GM18507 (cell line): ENCODE results near the gene MTARC2.

Experiments
- DNase-seq: peaks from one replicate; pipeline ENCODE4 v3.0.0; 2011; ENCODE audit warnings: low read depth; ENCODE audit not compliant: insufficient read length; ENCODE audit errors: extremely low spot score
- FAIRE-seq: peaks from 2 replicates; lab custom pipeline; 2011; peaks lifted over from hg19 to GRCh38; lab: Jason Lieb, UNC

MTARC2 gene

DNA sequence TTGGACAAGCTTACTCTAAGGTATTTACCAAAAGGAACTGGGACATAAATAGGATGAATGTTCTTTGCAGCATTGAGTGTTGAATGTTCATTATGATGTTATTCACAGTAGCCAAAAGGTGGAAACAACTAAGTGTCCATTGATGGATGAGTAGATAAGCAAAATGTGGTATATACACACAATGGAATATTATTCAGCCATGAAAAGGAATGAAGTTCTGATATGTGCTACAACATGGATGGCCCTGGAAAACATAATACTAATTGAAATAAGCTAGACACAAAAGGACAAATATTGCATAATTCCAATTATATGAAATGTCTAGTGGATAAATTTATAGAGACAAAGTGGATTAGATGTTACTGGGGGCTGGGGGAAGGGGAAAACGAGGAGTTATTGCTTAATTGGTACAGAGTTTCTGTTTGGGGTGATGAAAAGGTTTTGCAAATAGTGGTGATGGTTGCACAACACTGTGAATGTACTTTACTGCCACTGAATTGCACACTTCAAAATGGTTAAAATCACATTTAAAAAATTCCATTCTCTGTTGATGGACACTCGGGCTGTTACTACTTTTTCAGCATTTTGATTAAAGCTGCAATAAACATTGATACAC, 41.5 kb downstream of the MTARC2 start:
- no peak for FAIRE-seq
- DNase-seq: no peak

GRCh38 chr1:220791285-220791684, 43.2 kb downstream of the MTARC2 start:
- no peak for DNase-seq
- no peak for FAIRE-seq

DNA sequence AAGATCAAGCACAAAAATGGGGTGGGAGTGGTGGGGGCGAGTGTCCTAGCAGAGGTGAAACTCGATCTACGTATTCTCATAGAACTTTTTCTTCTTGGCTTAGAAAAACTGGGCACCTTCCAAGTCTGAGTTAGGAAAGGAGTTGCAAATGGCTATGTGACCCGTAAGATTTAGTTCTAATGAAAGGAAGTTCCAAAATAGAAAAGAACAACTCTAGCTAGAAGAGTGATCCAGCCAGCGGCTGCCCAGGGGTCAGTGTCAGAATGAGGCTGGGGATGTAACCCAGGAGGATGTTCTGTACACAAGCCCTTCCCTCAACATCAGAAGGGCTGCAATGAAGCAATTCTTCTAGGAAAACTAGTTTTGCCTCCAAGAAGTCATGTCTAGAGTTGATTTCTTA, 43.8 kb downstream of the MTARC2 start:
- FAIRE-seq (no peak), DNase-seq (no peak)

- FAIRE-seq (no peak), DNase-seq (no peak)
Observed at GRCh38 chr1:220796530-220796929, 48.4 kb downstream of the MTARC2 start.

DNA sequence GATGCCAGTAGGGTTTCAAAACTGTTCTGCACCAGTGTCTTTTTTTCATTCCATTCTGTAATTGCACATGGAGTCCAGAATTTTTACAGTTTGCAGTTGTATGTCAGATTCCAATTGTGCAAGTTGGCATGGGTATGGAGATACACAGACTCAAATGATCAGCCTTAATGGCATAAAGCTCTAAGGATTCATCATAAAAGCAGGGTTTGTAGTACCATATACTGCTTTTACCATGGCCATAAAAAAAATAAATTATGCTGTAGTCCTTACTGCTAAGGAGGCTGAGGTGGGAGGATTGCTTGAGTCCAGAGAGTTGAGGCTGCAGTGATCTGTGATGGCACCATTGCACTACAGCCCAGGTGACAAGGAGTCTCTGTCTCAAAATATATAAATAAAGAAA, 48.9 kb downstream of the MTARC2 start:
- FAIRE-seq (no peak), DNase-seq (no peak)

- DNase-seq: no peak
- no peak for FAIRE-seq
Observed at GRCh38 chr1:220797553-220797952, 49.4 kb downstream of the MTARC2 start.

GRCh38 chr1:220798338-220798737, 50.2 kb downstream of the MTARC2 start:
- FAIRE-seq: no peak

DNA sequence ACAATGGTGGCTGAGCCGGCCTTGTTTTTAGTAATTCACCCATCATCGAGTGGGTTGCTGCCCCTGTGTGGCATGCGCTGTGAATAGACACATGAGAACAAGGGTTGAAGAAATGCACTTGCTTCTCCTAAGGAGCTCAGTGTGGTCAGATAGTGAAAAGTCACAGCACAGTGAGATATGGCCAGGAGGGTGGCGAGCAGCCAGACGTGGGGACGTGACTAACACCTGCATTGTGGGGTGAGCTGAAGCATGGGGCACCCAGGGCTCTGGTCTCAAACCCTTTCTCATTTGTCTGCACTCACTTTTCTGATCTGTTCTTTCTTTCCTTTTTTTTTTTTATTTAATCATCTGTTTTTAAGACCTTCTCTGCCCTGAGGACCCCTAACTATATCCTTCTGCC, 52.1 kb downstream of the MTARC2 start:
- FAIRE-seq (no peak), DNase-seq (no peak)

More at GRCh38 chr1:220798338-220798737, 50.2 kb downstream of the MTARC2 start:
- DNase-seq: no peak

GRCh38 chr1:220803401-220804201, 55.5 kb downstream of the MTARC2 start:
- FAIRE-seq: peak; percentile 26

GRCh38 chr1:220804202-220804586, 56.1 kb downstream of the MTARC2 start:
- DNase-seq (no peak), FAIRE-seq (no peak)

More at GRCh38 chr1:220803401-220804201, 55.5 kb downstream of the MTARC2 start:
- no peak for DNase-seq

DNA sequence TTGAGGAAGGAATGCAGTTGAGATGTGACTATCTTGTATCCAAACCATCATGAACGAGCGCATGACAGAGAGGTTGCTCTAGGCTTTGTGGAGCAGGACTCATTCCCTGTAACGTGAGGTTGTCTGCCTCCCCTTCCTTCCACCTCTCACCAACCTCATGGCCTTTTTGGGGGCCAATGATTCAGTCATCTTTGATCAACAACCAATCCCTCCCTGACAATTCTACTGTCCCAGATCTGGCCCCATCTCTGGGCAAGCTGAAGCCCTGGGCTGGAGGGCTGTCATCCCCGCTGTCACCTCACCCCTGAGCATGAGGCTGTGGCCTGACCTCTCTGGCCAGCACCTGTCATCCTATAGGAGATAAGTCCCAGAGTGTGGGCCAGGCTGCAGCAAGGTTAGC, 58.3 kb downstream of the MTARC2 start:
- DNase-seq: no peak
- no peak for FAIRE-seq

DNA sequence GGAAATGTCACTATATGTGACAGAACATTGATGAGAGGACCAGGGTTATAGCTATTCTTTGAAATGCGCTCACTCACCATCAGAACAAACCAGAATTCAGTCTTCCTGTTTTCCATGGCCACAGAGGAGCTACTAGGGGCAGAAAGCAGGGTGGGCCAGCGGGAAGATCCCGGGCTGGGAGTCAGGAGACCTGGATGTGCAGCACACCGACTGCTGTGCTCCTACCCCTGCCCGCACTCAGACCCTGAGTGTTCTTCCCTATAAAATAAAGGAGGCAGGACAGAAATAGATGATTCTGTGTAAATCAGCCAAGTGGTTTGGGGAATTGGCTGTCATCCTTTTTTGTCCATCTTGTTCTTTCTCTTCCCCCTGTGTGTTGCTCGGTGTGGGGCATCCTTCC, 59.6 kb downstream of the MTARC2 start:
- DNase-seq: no peak

DNA sequence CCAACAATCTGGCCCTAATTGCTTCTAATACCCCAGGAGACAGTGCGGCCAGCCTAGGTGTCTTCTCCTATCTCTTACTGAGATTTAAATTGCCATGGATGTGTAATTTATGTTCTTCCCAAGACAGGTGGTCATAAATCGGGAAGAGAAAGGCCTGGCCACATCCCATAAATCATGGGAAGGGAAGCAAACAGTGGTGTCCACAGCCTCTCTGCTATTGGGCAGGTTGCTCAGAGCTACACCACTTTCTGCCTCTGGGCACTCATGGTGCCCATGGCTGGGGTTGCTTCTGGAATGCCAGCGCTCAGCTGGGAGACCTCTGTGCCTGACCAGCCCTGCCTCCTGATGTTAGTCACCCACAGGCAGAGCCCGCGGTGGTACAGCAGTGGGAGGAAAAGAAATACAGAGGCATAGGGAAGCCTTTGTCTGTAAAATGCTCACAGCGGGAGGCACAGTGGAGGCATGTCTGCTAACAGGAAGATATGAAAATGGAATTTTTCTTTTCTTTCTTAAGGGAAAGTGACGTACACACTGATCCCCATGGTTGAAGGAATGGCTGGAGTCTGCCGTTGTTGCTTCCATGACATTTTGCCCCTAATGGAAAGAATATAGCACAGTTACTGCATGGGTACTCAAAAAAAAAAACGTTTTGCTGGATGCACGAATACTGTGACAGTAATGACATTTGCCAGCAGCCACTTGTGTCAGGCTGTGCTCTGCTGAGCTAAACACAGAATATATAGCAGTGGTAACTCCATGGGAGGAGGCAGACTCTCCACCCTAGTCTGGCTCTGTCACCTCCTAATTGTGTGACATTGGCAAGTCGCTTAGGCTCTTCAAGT, 60.4 kb downstream of the MTARC2 start:
- no peak for DNase-seq
- FAIRE-seq: no peak

More for the DNA sequence above, 59.6 kb downstream of the MTARC2 start:
- no peak for FAIRE-seq

GRCh38 chr1:220809187-220809550, 61.0 kb downstream of the MTARC2 start:
- no peak for DNase-seq
- no peak for FAIRE-seq

GRCh38 chr1:220809704-220810103, 61.6 kb downstream of the MTARC2 start:
- no peak for FAIRE-seq

GRCh38 chr1:220810179-220810653, 62.1 kb downstream of the MTARC2 start:
- DNase-seq (peak; percentile 53), FAIRE-seq (peak; percentile 80)

More at GRCh38 chr1:220809704-220810103, 61.6 kb downstream of the MTARC2 start:
- DNase-seq: no peak

DNA sequence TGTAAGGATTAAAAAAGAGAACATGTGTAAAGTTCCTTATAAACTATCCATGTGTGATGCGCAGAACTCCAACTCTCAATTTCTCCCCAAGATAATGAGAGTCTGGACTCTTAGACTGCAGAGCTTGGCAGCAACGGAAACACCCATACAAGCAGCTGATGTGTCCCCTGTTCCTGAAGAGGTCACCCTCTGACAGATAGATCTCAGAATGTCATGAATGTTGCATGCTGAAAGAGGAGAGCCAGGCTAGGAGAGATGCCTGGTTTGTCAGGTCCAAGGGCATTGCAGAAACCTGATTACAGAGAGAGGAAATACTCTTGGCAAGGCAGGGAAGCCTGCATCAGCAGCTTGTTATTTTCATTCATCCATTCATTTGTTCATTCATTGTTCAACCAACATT, 62.8 kb downstream of the MTARC2 start:
- DNase-seq: no peak
- no peak for FAIRE-seq

DNA sequence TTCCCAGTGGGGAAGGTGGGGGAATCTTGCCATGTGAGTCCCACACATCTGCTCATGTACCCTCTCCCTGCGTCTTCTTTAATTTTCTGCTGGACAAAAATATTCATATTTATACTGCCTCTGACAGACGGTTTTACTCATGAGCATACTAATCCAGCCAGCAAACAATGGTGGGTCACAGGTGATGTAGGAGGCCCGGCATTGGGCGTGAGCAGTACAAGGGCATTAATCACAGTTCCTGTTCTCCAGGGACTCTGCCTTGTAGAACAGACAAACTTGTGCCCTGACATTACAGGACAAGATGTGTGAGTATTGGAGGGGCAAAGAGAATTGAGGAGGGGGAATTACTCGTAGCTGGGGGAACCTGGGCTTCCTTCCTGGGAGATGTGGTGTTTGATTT, 63.6 kb downstream of the MTARC2 start:
- FAIRE-seq (no peak), DNase-seq (no peak)

DNA sequence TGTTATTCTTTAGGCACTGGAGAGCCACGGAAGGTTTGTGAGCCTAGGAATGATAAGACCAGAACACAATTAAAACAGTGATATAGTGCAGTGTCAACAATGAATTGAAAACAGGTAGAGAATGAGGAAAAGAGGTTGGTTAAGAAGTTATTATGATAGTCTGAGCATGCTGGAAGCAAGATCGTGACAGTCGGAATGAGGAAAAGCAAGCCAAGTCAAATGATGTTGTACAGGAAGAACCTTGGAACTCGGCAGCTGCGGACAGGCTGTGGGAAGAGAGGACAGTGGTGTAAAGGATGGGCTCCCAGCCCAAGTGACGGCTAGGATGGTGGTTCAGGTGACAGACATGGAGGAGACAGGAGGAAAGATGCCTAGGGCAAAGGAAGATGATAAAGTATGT, 64.2 kb downstream of the MTARC2 start:
- DNase-seq: no peak
- FAIRE-seq: no peak

DNA sequence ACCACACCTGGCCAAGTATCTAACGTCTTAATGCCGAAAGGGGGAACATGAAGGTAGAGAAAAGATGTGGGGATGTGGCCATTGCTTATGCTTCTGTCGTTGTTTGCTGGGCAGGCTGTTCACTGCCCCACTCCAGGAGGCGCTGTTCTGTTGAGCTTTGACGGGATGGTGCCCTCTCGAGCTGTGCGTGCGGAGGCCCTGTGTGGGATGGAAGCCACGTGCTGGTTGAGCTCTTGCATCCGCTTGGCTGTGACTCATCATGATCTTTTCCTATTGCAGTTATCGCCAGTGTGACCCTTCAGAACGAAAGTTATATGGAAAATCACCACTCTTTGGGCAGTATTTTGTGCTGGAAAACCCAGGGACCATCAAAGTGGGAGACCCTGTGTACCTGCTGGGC, 64.9 kb downstream of the MTARC2 start:
- FAIRE-seq: no peak
- no peak for DNase-seq
